ENCODE measurements around the gene TAF5. TPM values are rescaled to one million over a fixed set of nuclear protein-coding genes. Genes with fewer than 3 reads are reported as not detected.
"Not testable (repeated sequence)": the region's sequence is repeated elsewhere in the genome, so short reads cannot be mapped to it uniquely, and the experiment has no call there.

Gene TAF5
- total and polyA plus RNA-seq, 4 donors, result 0.63 to 3.1 (median 2.6) TPM

DNA sequence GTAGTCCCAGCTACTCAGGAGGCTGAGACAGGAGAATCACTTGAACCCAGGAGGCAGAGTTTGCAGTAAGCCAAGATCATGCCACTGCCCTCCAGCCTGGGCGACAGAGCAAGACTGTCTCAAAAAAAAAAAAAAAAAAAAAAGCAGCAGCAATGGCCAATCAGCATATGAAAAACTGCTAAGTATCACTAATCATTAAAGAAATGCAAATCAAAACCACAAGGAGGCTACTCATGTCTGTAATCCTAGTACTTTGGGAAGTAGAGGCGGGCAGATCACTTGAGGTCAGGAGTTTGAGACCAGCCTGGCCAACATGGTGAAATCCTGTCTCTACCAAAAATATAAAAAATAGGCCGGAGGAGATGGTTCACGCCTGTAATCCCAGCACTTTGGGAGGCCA lies 13.2 kb upstream of the TAF5 start:
- 83 to 88% methylated on average over 4 of the region's 4 CpGs for WGBS, 2 donors
- H3K27me3 ChIP-seq (ENCODE audit: control insufficient read depth in 1 of 2, insufficient read depth in 2 of 2, low read length in 1 of 2); H3K36me3 ChIP-seq (ENCODE audit: control insufficient read depth in 1 of 2, insufficient read depth in 2 of 2, low read length in 1 of 2); ATAC-seq (ENCODE audit: low FRiP score); DNase-seq; H3K4me3 ChIP-seq (ENCODE audit: low read length in 2 of 2); H3K9me3 ChIP-seq (ENCODE audit: control insufficient read depth, low read length); H3K27ac ChIP-seq (ENCODE audit: low read depth in 1 of 2, low read length in 2 of 2); intact Hi-C loops (cut with DNase I); H3K4me1 ChIP-seq (ENCODE audit: control insufficient read depth in 1 of 2, insufficient read depth in 2 of 2, low read length in 2 of 2): not testable (repeated sequence)

- H3K27ac ChIP-seq (ENCODE audit: low read depth in 1 of 2, low read length in 2 of 2), result no peak overlapping the region
- intact Hi-C loops (cut with DNase I), result no loop called here
- no peaks in the 10 kb centered on the region for H3K4me1 ChIP-seq (ENCODE audit: control insufficient read depth in 1 of 2, insufficient read depth in 2 of 2, low read length in 2 of 2)
- DNase-seq, result no peak
- H3K27me3 ChIP-seq (ENCODE audit: control insufficient read depth in 1 of 2, insufficient read depth in 2 of 2, low read length in 1 of 2), result no peaks in the 10 kb centered on the region
- 63 to 70% methylated on average over 5 of the region's 5 CpGs for WGBS, 2 donors
- ATAC-seq (ENCODE audit: low FRiP score), result no peak
- no peak overlapping the region for H3K4me3 ChIP-seq (ENCODE audit: low read length in 2 of 2)
- no peaks in the 10 kb centered on the region for H3K36me3 ChIP-seq (ENCODE audit: control insufficient read depth in 1 of 2, insufficient read depth in 2 of 2, low read length in 1 of 2)
- H3K9me3 ChIP-seq (ENCODE audit: control insufficient read depth, low read length), result no peaks in the 10 kb centered on the region
Measured at GRCh38 chr10:103355906-103356599, 11.7 kb upstream of the TAF5 start.

DNA sequence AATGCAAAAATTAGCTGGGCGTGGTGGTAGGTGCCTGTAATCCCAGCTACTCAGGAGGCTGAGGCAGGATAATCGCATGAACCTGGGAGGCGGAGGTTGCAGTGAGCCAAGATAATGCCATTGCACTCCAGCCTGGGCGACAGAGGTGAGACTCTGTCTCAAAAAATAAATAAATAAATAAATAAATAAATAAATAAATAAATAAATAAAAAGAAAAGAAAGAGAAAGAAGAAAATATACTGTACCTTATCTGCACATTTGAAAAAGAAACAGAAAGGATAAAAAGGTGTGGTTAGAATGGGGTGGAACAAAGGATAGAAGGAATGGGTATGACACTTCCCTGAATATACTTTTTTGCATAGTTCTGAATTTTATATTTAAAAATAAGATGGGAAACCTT lies 8.3 kb upstream of the TAF5 start:
- H3K4me1 ChIP-seq (ENCODE audit: control insufficient read depth in 1 of 2, insufficient read depth in 2 of 2, low read length in 2 of 2); DNase-seq; ATAC-seq (ENCODE audit: low FRiP score); H3K36me3 ChIP-seq (ENCODE audit: control insufficient read depth in 1 of 2, insufficient read depth in 2 of 2, low read length in 1 of 2); intact Hi-C loops (cut with DNase I); H3K27me3 ChIP-seq (ENCODE audit: control insufficient read depth in 1 of 2, insufficient read depth in 2 of 2, low read length in 1 of 2); H3K9me3 ChIP-seq (ENCODE audit: control insufficient read depth, low read length); H3K4me3 ChIP-seq (ENCODE audit: low read length in 2 of 2); H3K27ac ChIP-seq (ENCODE audit: low read depth in 1 of 2, low read length in 2 of 2): not testable (repeated sequence)
- WGBS, 2 donors, result 97 to 99% methylated on average over 4 of the region's 4 CpGs

DNA sequence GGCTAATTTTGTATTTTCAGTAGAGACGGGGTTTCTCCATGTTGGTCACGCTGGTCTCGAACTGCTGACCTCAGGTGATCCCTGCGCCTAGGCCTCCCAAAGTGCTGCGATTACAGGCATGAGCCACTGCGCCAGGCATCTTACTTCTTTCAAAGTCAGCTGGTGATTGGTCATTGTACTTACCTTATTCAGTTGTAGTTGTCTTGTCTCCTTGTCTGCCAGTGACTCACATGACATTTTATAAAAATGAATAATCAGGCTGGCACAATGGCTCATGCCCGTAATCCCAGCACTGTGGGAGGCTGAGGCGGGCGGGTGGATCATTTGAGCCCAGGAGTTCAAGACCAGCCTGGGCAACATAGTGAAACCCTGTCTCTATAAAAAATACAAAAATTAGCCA lies 7.0 kb upstream of the TAF5 start:
- H3K27ac ChIP-seq (ENCODE audit: low read depth in 1 of 2, low read length in 2 of 2); H3K4me1 ChIP-seq (ENCODE audit: control insufficient read depth in 1 of 2, insufficient read depth in 2 of 2, low read length in 2 of 2); ATAC-seq (ENCODE audit: low FRiP score); H3K4me3 ChIP-seq (ENCODE audit: low read length in 2 of 2); H3K36me3 ChIP-seq (ENCODE audit: control insufficient read depth in 1 of 2, insufficient read depth in 2 of 2, low read length in 1 of 2); H3K9me3 ChIP-seq (ENCODE audit: control insufficient read depth, low read length); H3K27me3 ChIP-seq (ENCODE audit: control insufficient read depth in 1 of 2, insufficient read depth in 2 of 2, low read length in 1 of 2); intact Hi-C loops (cut with DNase I); DNase-seq: not testable (repeated sequence)
- WGBS, 2 donors, result 89 to 91% methylated on average over 9 of the region's 9 CpGs

GRCh38 chr10:103367379-103367781 lies 396 bp upstream of the TAF5 start:
- peak overlapping the region in 1 of 2 donors; percentile 33 for H3K27ac ChIP-seq (ENCODE audit: low read depth in 1 of 2, low read length in 2 of 2)
- H3K9me3 ChIP-seq (ENCODE audit: control insufficient read depth, low read length), result no peaks in the 10 kb centered on the region
- intact Hi-C loops (cut with DNase I), result no loop called here
- H3K4me1 ChIP-seq (ENCODE audit: control insufficient read depth in 1 of 2, insufficient read depth in 2 of 2, low read length in 2 of 2), result no peaks in the 10 kb centered on the region
- 58 to 63% methylated on average over 10 of the region's 10 CpGs for WGBS, 2 donors
- H3K36me3 ChIP-seq (ENCODE audit: control insufficient read depth in 1 of 2, insufficient read depth in 2 of 2, low read length in 1 of 2), result no peaks in the 10 kb centered on the region
- H3K4me3 ChIP-seq (ENCODE audit: low read length in 2 of 2), result peak overlapping the region in 1 of 2 donors; percentile 94
- H3K27me3 ChIP-seq (ENCODE audit: control insufficient read depth in 1 of 2, insufficient read depth in 2 of 2, low read length in 1 of 2), result no peaks in the 10 kb centered on the region
- no peak for DNase-seq
- no peak for ATAC-seq (ENCODE audit: low FRiP score)

DNA sequence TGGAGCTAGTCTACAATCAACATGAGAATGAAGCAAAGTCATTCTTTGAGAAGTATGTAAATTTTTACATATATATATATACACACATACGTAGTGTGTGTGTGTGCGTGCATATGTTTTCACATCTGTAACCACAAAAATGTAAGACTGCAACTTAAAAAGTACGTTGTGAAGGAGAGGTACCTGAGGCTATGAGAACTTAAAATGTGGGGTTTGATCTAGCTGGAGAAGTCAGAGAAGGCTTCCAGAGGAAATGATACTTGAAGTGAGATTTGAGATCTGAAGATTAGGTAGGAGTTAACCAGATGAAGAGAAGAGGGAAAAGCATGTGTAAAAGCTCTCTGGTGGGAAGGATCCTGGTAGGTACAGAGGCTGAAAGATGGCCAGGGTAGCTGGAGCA lies 5.8 kb downstream of the TAF5 start:
- no peaks in the 10 kb centered on the region for H3K9me3 ChIP-seq (ENCODE audit: control insufficient read depth, low read length)
- 83 to 86% methylated on average over 3 of the region's 3 CpGs for WGBS, 2 donors
- DNase-seq (no peak), ATAC-seq (ENCODE audit: low FRiP score) (no peak)
- H3K36me3 ChIP-seq (ENCODE audit: control insufficient read depth in 1 of 2, insufficient read depth in 2 of 2, low read length in 1 of 2), result peaks cover 0 to 9% of the 10 kb centered on the region in 2 donors
- H3K27me3 ChIP-seq (ENCODE audit: control insufficient read depth in 1 of 2, insufficient read depth in 2 of 2, low read length in 1 of 2), result no peaks in the 10 kb centered on the region
- H3K4me1 ChIP-seq (ENCODE audit: control insufficient read depth in 1 of 2, insufficient read depth in 2 of 2, low read length in 2 of 2), result no peaks in the 10 kb centered on the region
- H3K4me3 ChIP-seq (ENCODE audit: low read length in 2 of 2), result no peak overlapping the region
- intact Hi-C loops (cut with DNase I), result no loop called here
- no peak overlapping the region for H3K27ac ChIP-seq (ENCODE audit: low read depth in 1 of 2, low read length in 2 of 2)

GRCh38 chr10:103374263-103374662 lies 6.5 kb downstream of the TAF5 start:
- Histone ChIP-seq H3K4me1 (ENCODE audit: control insufficient read depth in 1 of 2, insufficient read depth in 2 of 2, low read length in 2 of 2) (no peaks in the 10 kb centered on the region), H3K9me3 (ENCODE audit: control insufficient read depth, low read length) (no peaks in the 10 kb centered on the region), H3K4me3 (ENCODE audit: low read length in 2 of 2) (no peak overlapping the region), H3K27ac (ENCODE audit: low read depth in 1 of 2, low read length in 2 of 2) (no peak overlapping the region), H3K36me3 (ENCODE audit: control insufficient read depth in 1 of 2, insufficient read depth in 2 of 2, low read length in 1 of 2) (peaks cover 0 to 9% of the 10 kb centered on the region in 2 donors), H3K27me3 (ENCODE audit: control insufficient read depth in 1 of 2, insufficient read depth in 2 of 2, low read length in 1 of 2) (no peaks in the 10 kb centered on the region)
- DNase-seq, result no peak
- intact Hi-C loops (cut with DNase I), result no loop called here
- ATAC-seq (ENCODE audit: low FRiP score), result no peak
- 95 to 98% methylated on average over 5 of the region's 5 CpGs for WGBS, 2 donors

GRCh38 chr10:103382769-103383168 lies 15.0 kb downstream of the TAF5 start:
- H3K36me3 ChIP-seq (ENCODE audit: control insufficient read depth in 1 of 2, insufficient read depth in 2 of 2, low read length in 1 of 2), result peaks cover 3 to 4% of the 10 kb centered on the region in 2 donors
- intact Hi-C loops (cut with DNase I), result no loop called here
- H3K9me3 ChIP-seq (ENCODE audit: control insufficient read depth, low read length), result no peaks in the 10 kb centered on the region
- H3K27ac ChIP-seq (ENCODE audit: low read depth in 1 of 2, low read length in 2 of 2), result no peak overlapping the region
- ATAC-seq (ENCODE audit: low FRiP score), result no peak
- H3K4me1 ChIP-seq (ENCODE audit: control insufficient read depth in 1 of 2, insufficient read depth in 2 of 2, low read length in 2 of 2), result no peaks in the 10 kb centered on the region
- no peaks in the 10 kb centered on the region for H3K27me3 ChIP-seq (ENCODE audit: control insufficient read depth in 1 of 2, insufficient read depth in 2 of 2, low read length in 1 of 2)
- no peak overlapping the region for H3K4me3 ChIP-seq (ENCODE audit: low read length in 2 of 2)
- DNase-seq, result no peak
- 93 to 94% methylated on average over 5 of the region's 5 CpGs for WGBS, 2 donors

GRCh38 chr10:103394180-103394579 lies 26.4 kb downstream of the TAF5 start:
- Histone ChIP-seq H3K9me3 (ENCODE audit: control insufficient read depth, low read length) (no peaks in the 10 kb centered on the region), H3K27ac (ENCODE audit: low read depth in 1 of 2, low read length in 2 of 2) (no peak overlapping the region), H3K36me3 (ENCODE audit: control insufficient read depth in 1 of 2, insufficient read depth in 2 of 2, low read length in 1 of 2) (peaks cover 0 to 4% of the 10 kb centered on the region in 2 donors), H3K4me3 (ENCODE audit: low read length in 2 of 2) (no peak overlapping the region), H3K27me3 (ENCODE audit: control insufficient read depth in 1 of 2, insufficient read depth in 2 of 2, low read length in 1 of 2) (no peaks in the 10 kb centered on the region), H3K4me1 (ENCODE audit: control insufficient read depth in 1 of 2, insufficient read depth in 2 of 2, low read length in 2 of 2) (peaks cover 0 to 6% of the 10 kb centered on the region in 2 donors)
- DNase-seq (no peak), ATAC-seq (ENCODE audit: low FRiP score) (no peak)
- intact Hi-C loops (cut with DNase I), result no loop called here
- WGBS, 2 donors, result 91 to 92% methylated on average over 14 of the region's 14 CpGs
